Pancreas (tissue), 10 donors: ENCODE results near the gene VAMP5. TPM values are rescaled to one million over a fixed set of nuclear protein-coding genes. Genes with fewer than 3 reads are reported as not detected.

Experiments used
- ATAC-seq, 4 donors: fragments of 200-7000 bp; cut with Tn5 transposase; one replicate each; pipeline versions ENCODE4 v1.8.0 to v1.9.1; 2020; ENCODE audit warnings: mild to moderate bottlenecking in 4 of 4, moderate library complexity in 4 of 4
- DNase-seq, 6 donors: peaks; one replicate each; pipeline ENCODE4 v3.0.0-alpha.2; 2020
- FAIRE-seq: peaks from 2 replicates; lab custom pipeline; 2012; peaks lifted over from hg19 to GRCh38; lab: Jason Lieb, UNC
- H3K27ac ChIP-seq, 4 donors: fragments of 200-600 bp; sonication (generic); 1 replicate in 3 of 4; 2 replicates in 1 of 4; pipeline versions ENCODE4 v1.5.0 to v1.8.0; 2020
- H3K27me3 ChIP-seq, 4 donors: fragments of 200-600 bp; one replicate each; pipeline ENCODE4 v1.8.0; 2021
- H3K36me3 ChIP-seq, 3 donors: fragments of 200-600 bp; sonication (generic) in 1 of 3; one replicate each; pipeline versions ENCODE4 v1.5.0 to v1.8.0; 2020 to 2021
- H3K4me1 ChIP-seq, 3 donors: fragments of 200-600 bp; one replicate each; pipeline ENCODE4 v1.8.0; 2021
- H3K4me3 ChIP-seq, 4 donors: fragments of 200-600 bp; sonication (generic) in 2 of 4; one replicate each; pipeline versions ENCODE4 v1.5.0 to v1.8.0; 2020 to 2021
- H3K9me3 ChIP-seq, 4 donors: fragments of 200-600 bp; one replicate each; pipeline ENCODE4 v1.8.0; 2021
- CTCF ChIP-seq, 4 donors: fragments of 200-600 bp; sonication (generic) in 3 of 4; IDR thresholded peaks; one replicate each; pipeline versions ENCODE4 v1.5.0 to v1.8.0; 2021; ENCODE audit warnings: antibody characterized with exemption in 4 of 4
- WGBS, 2 donors: extraction: QIAGEN DNeasy Blood & Tissue Kit; methylation state at CpG; one replicate each; pipeline ENCODE4 v1.1.7; 2013; 5-methylcytosine and 5-hydroxymethylcytosine counted together
- intact Hi-C, 3 donors: fragments of 100-400 bp; cut with DNase I; formaldehyde crosslinking; loops; one replicate each; pipeline versions ENCODE4 v1.11.1 to v1.14.2; 2022
- polyA plus RNA-seq, 2 donors: library from polyadenylated mRNA; stranded (reverse); fragments of 200-250 nt; gene quantifications; one replicate each; pipeline ENCODE4 v1.2.3, GENCODE V29; 2013
- total RNA-seq, 6 donors: library from RNA; stranded (reverse); fragmentation: NEBNext Ultra II Directional in 4 of 6; extraction: Animal tissue kit (Norgen Biotek cat#: 25700) in 4 of 6; gene quantifications; one replicate each; pipeline versions ENCODE4 v1.2.1 to v1.2.4, GENCODE V29; 2021 to 2023
- donor health status: healthy with polysubstance abuse.
- donor health status: DM: no; HTN: no; CAD: no; lungs with moderate emphysema.
- donor health status: DM: no; HTN: no; CAD: no.
- donor health status: control.
- donor health status: control.
- donor health status: Bipolar disorder and iron deficiency.
- donor health status: DM: yes; HTN: yes; CAD: no.
- donor health status: DM: no; HTN: no; CAD: no.
- donor health status: DM: no; HTN: no; CAD: no.
- donor health status: DM: yes; HTN: yes; CAD: no.

Gene VAMP5
- total and polyA plus RNA-seq, 8 donors: 8.3 to 29.5 (median 13.0) TPM

- intact Hi-C loops: no loop called here
- no peak for ATAC-seq
- FAIRE-seq: no peak
- Histone ChIP-seq H3K36me3 (peaks cover 0 to 87% (median 26%) of the 10 kb centered on the region in 3 donors), H3K9me3 (no peaks in the 10 kb centered on the region), H3K4me3 (no peak overlapping the region), H3K4me1 (no peaks in the 10 kb centered on the region), H3K27me3 (no peaks in the 10 kb centered on the region), H3K27ac (no peak overlapping the region)
- WGBS, 2 donors: 80 to 87% methylated on average over 2 of the region's 2 CpGs
- no peak for DNase-seq
- TF ChIP-seq CTCF (IDR thresholded peaks at IDR 0.05): no peak
These were observed 44.4 kb downstream of the VAMP5 start for GRCh38 chr2:85628658-85629057.

GRCh38 chr2:85631316-85631715 lies 47.1 kb downstream of the VAMP5 start:
- no peak for TF ChIP-seq CTCF (IDR thresholded peaks at IDR 0.05)
- intact Hi-C loops: no loop called here
- H3K27ac ChIP-seq: no peak overlapping the region
- no peaks in the 10 kb centered on the region for H3K9me3 ChIP-seq
- ATAC-seq: no peak
- H3K4me3 ChIP-seq: no peak overlapping the region
- FAIRE-seq: no peak
- no peaks in the 10 kb centered on the region for H3K4me1 ChIP-seq
- 84 to 94% methylated on average over 3 of the region's 3 CpGs for WGBS, 2 donors
- no peaks in the 10 kb centered on the region for H3K27me3 ChIP-seq
- H3K36me3 ChIP-seq: peaks cover 0 to 84% (median 4%) of the 10 kb centered on the region in 3 donors
- no peak for DNase-seq

- 88 to 90% methylated on average over 8 of the region's 8 CpGs for WGBS, 2 donors
- Histone ChIP-seq H3K9me3 (no peaks in the 10 kb centered on the region), H3K4me3 (no peak overlapping the region), H3K27ac (no peak overlapping the region), H3K36me3 (peaks cover 0 to 77% (median 10%) of the 10 kb centered on the region in 3 donors), H3K27me3 (no peaks in the 10 kb centered on the region), H3K4me1 (no peaks in the 10 kb centered on the region)
- intact Hi-C loops: no loop called here
- peak in 1 of 6 donors; percentile 11 for DNase-seq
- no peak for FAIRE-seq
- ATAC-seq: no peak
- no peak for TF ChIP-seq CTCF (IDR thresholded peaks at IDR 0.05)
These were observed 50.8 kb downstream of the VAMP5 start for GRCh38 chr2:85635011-85635410.

GRCh38 chr2:85635636-85636035 lies 51.4 kb downstream of the VAMP5 start:
- WGBS, 2 donors: 38 to 41% methylated on average over 4 of the region's 4 CpGs
- Histone ChIP-seq H3K36me3 (peaks cover 0 to 80% (median 15%) of the 10 kb centered on the region in 3 donors), H3K27me3 (no peaks in the 10 kb centered on the region), H3K4me3 (no peak overlapping the region), H3K27ac (no peak overlapping the region), H3K9me3 (no peaks in the 10 kb centered on the region), H3K4me1 (no peaks in the 10 kb centered on the region)
- DNase-seq: no peak
- no peak for FAIRE-seq
- intact Hi-C loops: no loop called here
- no peak for TF ChIP-seq CTCF (IDR thresholded peaks at IDR 0.05)
- no peak for ATAC-seq

- ATAC-seq (no peak), DNase-seq (no peak), FAIRE-seq (no peak)
- Histone ChIP-seq H3K4me3 (no peak overlapping the region), H3K4me1 (no peaks in the 10 kb centered on the region), H3K27ac (no peak overlapping the region), H3K27me3 (no peaks in the 10 kb centered on the region), H3K36me3 (peaks cover 0 to 91% (median 53%) of the 10 kb centered on the region in 3 donors), H3K9me3 (no peaks in the 10 kb centered on the region)
- WGBS, 2 donors: 85 to 90% methylated on average over 3 of the region's 3 CpGs
- no peak for TF ChIP-seq CTCF (IDR thresholded peaks at IDR 0.05)
- intact Hi-C loops: no loop called here
These were observed 58.5 kb downstream of the VAMP5 start for GRCh38 chr2:85642725-85643124.

Other genes starting within 250 kb of the VAMP5 start
- 10 to 100 TPM; 24.9 to 48.3 (median 35.0) TPM for gene RETSAT, start 229.9 kb upstream of the VAMP5 start, total RNA-seq
- gene RETSAT, start 229.9 kb upstream of the VAMP5 start, polyA plus RNA-seq: 10 to 100 TPM; 20.7 to 22.1 TPM
- 10 to 100 TPM in 1 of 6 donors, 1 to 10 TPM in 5; 3.9 to 10.5 (median 6.6) TPM for gene ELMOD3, start 229.7 kb upstream of the VAMP5 start, total RNA-seq
- gene ELMOD3, start 229.7 kb upstream of the VAMP5 start, polyA plus RNA-seq: 10 to 100 TPM; 21.1 to 22.9 TPM
- 100 to 1,000 TPM in 1 of 6 donors, 10 to 100 TPM in 5; 10.9 to 111 (median 29.0) TPM for gene CAPG, start 174.1 kb upstream of the VAMP5 start, total RNA-seq
- 10 to 100 TPM; 37.6 to 41.3 TPM for gene CAPG, start 174.1 kb upstream of the VAMP5 start, polyA plus RNA-seq
- gene SH2D6, start 165.7 kb upstream of the VAMP5 start, total RNA-seq: 1 to 10 TPM in 5 of 6 donors, under 1 TPM in 1; 0.70 to 9.7 (median 2.8) TPM
- gene SH2D6, start 165.7 kb upstream of the VAMP5 start, polyA plus RNA-seq: 10 to 100 TPM; 21.3 to 28.1 TPM
- gene MAT2A, start 45.3 kb upstream of the VAMP5 start, total RNA-seq: 100 to 1,000 TPM; 127 to 447 (median 246) TPM
- gene MAT2A, start 45.3 kb upstream of the VAMP5 start, polyA plus RNA-seq: 100 to 1,000 TPM; 141 to 246 TPM
- gene GGCX, start 22.9 kb upstream of the VAMP5 start, total RNA-seq: 10 to 100 TPM; 21.7 to 43.4 (median 31.0) TPM
- gene GGCX, start 22.9 kb upstream of the VAMP5 start, polyA plus RNA-seq: 10 to 100 TPM; 15.7 to 16.2 TPM
- gene VAMP8, start 6.8 kb upstream of the VAMP5 start, total RNA-seq: 100 to 1,000 TPM in 1 of 6 donors, 10 to 100 TPM in 5; 57.7 to 109 (median 69.7) TPM
- gene VAMP8, start 6.8 kb upstream of the VAMP5 start, polyA plus RNA-seq: 100 to 1,000 TPM; 137 to 150 TPM
- 10 to 100 TPM; 53.5 to 94.1 (median 60.2) TPM for gene RNF181, start 11.3 kb downstream of the VAMP5 start, total RNA-seq
- gene RNF181, start 11.3 kb downstream of the VAMP5 start, polyA plus RNA-seq: 100 to 1,000 TPM in 1 of 2 donors, 10 to 100 TPM in 1; 92.6 to 104 TPM
- 10 to 100 TPM; 14.8 to 20.8 (median 17.6) TPM for gene TMEM150A, start 18.3 kb downstream of the VAMP5 start, total RNA-seq
- 10 to 100 TPM; 36.8 to 47.6 TPM for gene TMEM150A, start 18.3 kb downstream of the VAMP5 start, polyA plus RNA-seq
- gene C2orf68, start 27.6 kb downstream of the VAMP5 start, total RNA-seq: 10 to 100 TPM; 12.3 to 27.0 (median 14.0) TPM
- gene C2orf68, start 27.6 kb downstream of the VAMP5 start, polyA plus RNA-seq: 10 to 100 TPM; 18.8 to 33.1 TPM
- gene USP39, start 31.8 kb downstream of the VAMP5 start, total RNA-seq: 10 to 100 TPM; 14.5 to 22.6 (median 16.5) TPM
- gene USP39, start 31.8 kb downstream of the VAMP5 start, polyA plus RNA-seq: 10 to 100 TPM; 18.7 to 20.4 TPM
- gene SFTPB, start 83.8 kb downstream of the VAMP5 start, total RNA-seq: 10 to 100 TPM in 1 of 6 donors, under 1 TPM in 1, not detected in 4; 0.14 to 21.6 TPM
- 1 to 10 TPM in 1 of 2 donors, under 1 TPM in 1; 0.95 to 3.1 TPM for gene SFTPB, start 83.8 kb downstream of the VAMP5 start, polyA plus RNA-seq
- gene GNLY, start 109.9 kb downstream of the VAMP5 start, total RNA-seq: 1 to 10 TPM in 1 of 6 donors, under 1 TPM in 2, not detected in 3; 0.75 to 1.3 (median 0.76) TPM
- 1 to 10 TPM in 1 of 2 donors, under 1 TPM in 1; 0.28 to 1.3 TPM for gene GNLY, start 109.9 kb downstream of the VAMP5 start, polyA plus RNA-seq
- 1 to 10 TPM; 1.7 to 4.3 (median 3.0) TPM for gene ATOH8, start 169.6 kb downstream of the VAMP5 start, total RNA-seq
- 10 to 100 TPM in 1 of 2 donors, 1 to 10 TPM in 1; 8.9 to 13.9 TPM for gene ATOH8, start 169.6 kb downstream of the VAMP5 start, polyA plus RNA-seq